PC-3 (cell line): ENCODE measurements around the gene CASP2. TPM values are rescaled to one million over a fixed set of nuclear protein-coding genes. Genes with fewer than 3 reads are reported as not detected.

Experiments
- ATAC-seq: fragments of 200-7000 bp; cut with Tn5 transposase; 2 replicates; pipeline ENCODE4 v1.9.1; 2020; ENCODE audit warnings: mild to moderate bottlenecking, moderate library complexity
- BruUV-seq: library from RNA; stranded (reverse); fragments of 400-500 nt; replicated peaks from 2 replicates; lab custom pipeline; 2021; lab: Mats Ljungman, UMichigan
- CTCF ChIA-PET: fragments of 300-600 bp; sonication (Branson Sonifier 250); formaldehyde crosslinking; loops from one replicate; lab custom pipeline; 2022; ENCODE audit warnings: antibody characterized with exemption; lab: Charles Lee
- POLR2A ChIA-PET: fragments of 300-600 bp; sonication (Branson Sonifier 250); formaldehyde crosslinking; loops from one replicate; lab custom pipeline; 2022; ENCODE audit warnings: antibody characterized with exemption; ENCODE audit not compliant: unreplicated experiment; lab: Charles Lee
- DNase-seq: peaks from one replicate; pipeline ENCODE4 v3.0.0-alpha.2; 2015
- H2AFZ ChIP-seq: fragments of 300-600 bp; sonication (generic); 2 replicates; pipeline ENCODE4 v1.6.0; 2016; ENCODE audit warnings: antibody characterized with exemption, low read length
- H3F3A ChIP-seq: fragments of 300-600 bp; sonication (generic); one replicate; pipeline ENCODE4 v1.6.0; 2017; ENCODE audit warnings: antibody characterized with exemption, low read length, control low read depth, mild to moderate bottlenecking; ENCODE audit not compliant: unreplicated experiment
- H3K27ac ChIP-seq: fragments of 300-600 bp; sonication (generic); 2 replicates; pipeline ENCODE4 v1.5.1; 2016; ENCODE audit warnings: mild to moderate bottlenecking, low read length
- H3K27me3 ChIP-seq: fragments of 300-600 bp; sonication (generic); 2 replicates; pipeline ENCODE4 v1.6.1; 2016; ENCODE audit warnings: low read length, mixed read lengths
- H3K36me3 ChIP-seq: fragments of 300-600 bp; sonication (generic); 2 replicates; pipeline ENCODE4 v1.6.1; 2016; ENCODE audit warnings: low read depth, mixed run types, low read length, mixed read lengths
- H3K4me1 ChIP-seq: fragments of 300-600 bp; sonication (generic); 2 replicates; pipeline ENCODE4 v1.5.1; 2016; ENCODE audit warnings: low read length; ENCODE audit not compliant: insufficient read depth
- H3K4me2 ChIP-seq: fragments of 300-600 bp; sonication (generic); 2 replicates; pipeline ENCODE4 v1.6.0; 2016; ENCODE audit warnings: low read length
- H3K4me3 ChIP-seq: fragments of 300-600 bp; sonication (generic); 2 replicates; pipeline ENCODE4 v1.5.1; 2016; ENCODE audit warnings: mild to moderate bottlenecking, low read length, mixed read lengths
- H3K79me2 ChIP-seq: fragments of 300-600 bp; sonication (generic); 2 replicates; pipeline ENCODE4 v1.6.1; 2017; ENCODE audit warnings: low read length, mixed read lengths
- H3K9ac ChIP-seq: fragments of 300-600 bp; sonication (generic); 2 replicates; pipeline ENCODE4 v1.6.0; 2016; ENCODE audit warnings: mild to moderate bottlenecking, low read length
- H3K9me2 ChIP-seq: fragments of 300-600 bp; sonication (generic); replicated peaks from 2 replicates; pipeline ENCODE4 v1.6.1; 2016; ENCODE audit warnings: mixed run types, low read length, mixed read lengths
- H3K9me3 ChIP-seq: fragments of 300-600 bp; sonication (generic); 2 replicates; pipeline ENCODE4 v1.6.1; 2016; ENCODE audit warnings: low read length, mixed read lengths
- H4K20me1 ChIP-seq: fragments of 300-600 bp; sonication (generic); 2 replicates; pipeline ENCODE4 v1.6.1; 2016; ENCODE audit warnings: low read length, mixed read lengths
- EZH2 ChIP-seq: fragments of 300-600 bp; sonication (generic); IDR thresholded peaks from one replicate; pipeline ENCODE4 v1.6.1; 2017; ENCODE audit warnings: antibody characterized with exemption, mild to moderate bottlenecking, low read length; ENCODE audit not compliant: unreplicated experiment
- EZH2phosphoT487 ChIP-seq: fragments of 300-600 bp; sonication (generic); IDR thresholded peaks from 2 replicates; pipeline ENCODE4 v1.6.1; 2018; ENCODE audit warnings: mild to moderate bottlenecking, antibody characterized with exemption, low read length, borderline replicate concordance
- intact Hi-C: fragments of 100-400 bp; cut with micrococcal nuclease; formaldehyde crosslinking; loops from 2 replicates; pipeline ENCODE4 v1.9.0; 2023
- total RNA-seq: library from RNA; depleted of rRNA; stranded (reverse); fragments of >200 nt; gene quantifications from 2 replicates; pipeline ENCODE4 v1.2.3, GENCODE V29; 2014
- TF ChIP-seq, protein P1 (sequence below): fragments of 300-600 bp; sonication (generic); conservative IDR thresholded peaks from 2 replicates; pipeline ENCODE4 v1.5.1; 2017; ENCODE audit warnings: antibody characterized with exemption, low read depth, mild to moderate bottlenecking, low read length

Gene CASP2
- total RNA-seq, 1 experiment from 2014 or later, result 26.4 TPM

GRCh38 chr7:143272871-143273270 is 15.3 kb upstream of the CASP2 start:
- Histone ChIP-seq H3K4me3 (no peak overlapping the region), H3K9me3 (no peaks in the 10 kb centered on the region), H3K4me2 (no peak overlapping the region), H3K27me3 (no peaks in the 10 kb centered on the region), H3K27ac (no peak overlapping the region), H2AFZ (no peak overlapping the region), H3K79me2 (no peaks in the 10 kb centered on the region), H3K9me2 (no peaks in the 10 kb centered on the region), H3K9ac (no peak overlapping the region), H3K36me3 (peaks cover 8% of the 10 kb centered on the region; the same call in 1 of the 2 replicates), H3K4me1 (0 out of 2 replicates have a peak, but pooled peaks cover 6% of the 10 kb centered on the region), H3F3A (no peaks in the 10 kb centered on the region), H4K20me1 (no peaks in the 10 kb centered on the region)
- ChIA-PET CTCF (no interaction called here), POLR2A (interaction anchor here (0.6 kb wide), 1 partner anchor 28 kb away, joined by 3 read pairs; no protein-coding TSS in a partner anchor)
- no peak for ATAC-seq
- TF ChIP-seq EZH2 (no peak), EZH2phosphoT487 (no peak)
- TF ChIP-seq, protein P1, sequence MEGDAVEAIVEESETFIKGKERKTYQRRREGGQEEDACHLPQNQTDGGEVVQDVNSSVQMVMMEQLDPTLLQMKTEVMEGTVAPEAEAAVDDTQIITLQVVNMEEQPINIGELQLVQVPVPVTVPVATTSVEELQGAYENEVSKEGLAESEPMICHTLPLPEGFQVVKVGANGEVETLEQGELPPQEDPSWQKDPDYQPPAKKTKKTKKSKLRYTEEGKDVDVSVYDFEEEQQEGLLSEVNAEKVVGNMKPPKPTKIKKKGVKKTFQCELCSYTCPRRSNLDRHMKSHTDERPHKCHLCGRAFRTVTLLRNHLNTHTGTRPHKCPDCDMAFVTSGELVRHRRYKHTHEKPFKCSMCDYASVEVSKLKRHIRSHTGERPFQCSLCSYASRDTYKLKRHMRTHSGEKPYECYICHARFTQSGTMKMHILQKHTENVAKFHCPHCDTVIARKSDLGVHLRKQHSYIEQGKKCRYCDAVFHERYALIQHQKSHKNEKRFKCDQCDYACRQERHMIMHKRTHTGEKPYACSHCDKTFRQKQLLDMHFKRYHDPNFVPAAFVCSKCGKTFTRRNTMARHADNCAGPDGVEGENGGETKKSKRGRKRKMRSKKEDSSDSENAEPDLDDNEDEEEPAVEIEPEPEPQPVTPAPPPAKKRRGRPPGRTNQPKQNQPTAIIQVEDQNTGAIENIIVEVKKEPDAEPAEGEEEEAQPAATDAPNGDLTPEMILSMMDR, result no peak
- intact Hi-C loops, result no loop called here
- BruUV-seq, result no TSS peak
- no peak for DNase-seq

GRCh38 chr7:143279186-143280098 is 8.7 kb upstream of the CASP2 start:
- no peaks in the 10 kb centered on the region for H3K27me3 ChIP-seq
- peak overlapping the region; percentile 57 for H3K4me2 ChIP-seq
- H3K27ac ChIP-seq, result peak overlapping the region; percentile 57
- peaks cover 34% of the 10 kb centered on the region for H3K4me1 ChIP-seq
- no peak for TF ChIP-seq EZH2
- TF ChIP-seq, protein P1, result no peak
- BruUV-seq, result TSS peak; percentile 93
- CTCF ChIA-PET, result interaction anchor here (1.2 to 1.3 kb wide), 2 partner anchors 34 to 39 kb away, joined by 3 to 7 read pairs; no protein-coding TSS in a partner anchor
- POLR2A ChIA-PET, result interaction anchor here (0.6 to 1.2 kb wide), 5 partner anchors 9 to 425 kb away, joined by 4 to 7 read pairs (median 5); partner anchors contain the start of genes CASP2 and GSTK1
- DNase-seq (peak; percentile 91), ATAC-seq (peak; percentile 80)
- H3K9me2 ChIP-seq, result no peaks in the 10 kb centered on the region
- peak overlapping the region; percentile 20; the same call in 1 of the 2 replicates for H3K4me3 ChIP-seq
- no peaks in the 10 kb centered on the region for H3K36me3 ChIP-seq
- H3F3A ChIP-seq, result no peaks in the 10 kb centered on the region
- H3K79me2 ChIP-seq, result no peaks in the 10 kb centered on the region
- intact Hi-C loops, result loop anchor here (1.0 to 2.0 kb wide), 2 partner anchors 17 to 35 kb away; partner anchors contain the start of gene GSTK1
- H2AFZ ChIP-seq, result peak overlapping the region; percentile 63
- H3K9me3 ChIP-seq, result no peaks in the 10 kb centered on the region
- H3K9ac ChIP-seq, result peak overlapping the region; percentile 24; the same call in 1 of the 2 replicates
- H4K20me1 ChIP-seq, result no peaks in the 10 kb centered on the region
